Frontal cortex (tissue), 4 donors: ENCODE measurements around the gene TNRC18. TPM values are rescaled to one million over a fixed set of nuclear protein-coding genes. Genes with fewer than 3 reads are reported as not detected.
"Not testable (repeated sequence)": the region's sequence is repeated elsewhere in the genome, so short reads cannot be mapped to it uniquely, and the experiment has no call there.

Source experiments
- DNase-seq, 2 donors: peaks; one replicate each; pipeline ENCODE4 v3.0.0; 2012; ENCODE audit warnings: low spot score in 2 of 2
- FAIRE-seq: peaks from 2 replicates; lab custom pipeline; 2012; peaks lifted over from hg19 to GRCh38; lab: Jason Lieb, UNC
- total RNA-seq: library from RNA; depleted of rRNA; stranded (reverse); fragments of >200 nt; gene quantifications from one replicate; pipeline ENCODE4 v1.2.3, GENCODE V29; 2014
- donor health status: control.
- donor health status: control.
- donor health status: control.

Gene TNRC18
- 40.8 TPM for total RNA-seq

- peak; percentile 62 to 81 for DNase-seq
- FAIRE-seq = no peak
Measured at GRCh38 chr7:5423306-5423975, at the start of gene TNRC18. TSS of gene TNRC18 (minus strand) at chr7:5423834. CDS start at chr7:5421246, 2,588 bp downstream.

GRCh38 chr7:5472432-5473315, 49.0 kb upstream of the TNRC18 start:
- no peak for FAIRE-seq
- no peak for DNase-seq

GRCh38 chr7:5471623-5472022, 48.0 kb upstream of the TNRC18 start:
- FAIRE-seq = not testable (repeated sequence)

GRCh38 chr7:5470816-5471215, 47.2 kb upstream of the TNRC18 start:
- DNase-seq = no peak
- no peak for FAIRE-seq

More at GRCh38 chr7:5471623-5472022, 48.0 kb upstream of the TNRC18 start:
- DNase-seq = not testable (repeated sequence)

- FAIRE-seq (no peak), DNase-seq (no peak)
Measured at GRCh38 chr7:5470167-5470532, 46.5 kb upstream of the TNRC18 start.

- no peak for DNase-seq
- no peak for FAIRE-seq
Measured at GRCh38 chr7:5469375-5470166, 45.9 kb upstream of the TNRC18 start.

- FAIRE-seq (no peak), DNase-seq (no peak)
Measured at GRCh38 chr7:5467645-5468044, 44.0 kb upstream of the TNRC18 start.

- DNase-seq (no peak), FAIRE-seq (no peak)
Measured at GRCh38 chr7:5466551-5466950, 42.9 kb upstream of the TNRC18 start.

GRCh38 chr7:5463031-5463430, 39.4 kb upstream of the TNRC18 start:
- DNase-seq = no peak

GRCh38 chr7:5462216-5462615, 38.6 kb upstream of the TNRC18 start:
- DNase-seq (no peak), FAIRE-seq (no peak)

More at GRCh38 chr7:5463031-5463430, 39.4 kb upstream of the TNRC18 start:
- no peak for FAIRE-seq

- no peak for FAIRE-seq
- DNase-seq = no peak
Measured at GRCh38 chr7:5458921-5459480, 35.4 kb upstream of the TNRC18 start.

- FAIRE-seq = no peak
- no peak for DNase-seq
Measured at GRCh38 chr7:5457245-5457735, 33.7 kb upstream of the TNRC18 start.

- DNase-seq (no peak), FAIRE-seq (no peak)
Measured at GRCh38 chr7:5456409-5456808, 32.8 kb upstream of the TNRC18 start.

GRCh38 chr7:5455581-5456219, 32.1 kb upstream of the TNRC18 start:
- DNase-seq (no peak), FAIRE-seq (no peak)

GRCh38 chr7:5455175-5455574, 31.5 kb upstream of the TNRC18 start:
- DNase-seq (no peak), FAIRE-seq (no peak)

GRCh38 chr7:5454485-5454884, 30.9 kb upstream of the TNRC18 start:
- DNase-seq (no peak), FAIRE-seq (no peak)

- DNase-seq (no peak), FAIRE-seq (no peak)
Measured at GRCh38 chr7:5453566-5454075, 30.0 kb upstream of the TNRC18 start.

- FAIRE-seq (no peak), DNase-seq (no peak)
Measured at GRCh38 chr7:5452937-5453540, 29.4 kb upstream of the TNRC18 start.

- DNase-seq (no peak), FAIRE-seq (no peak)
Measured at GRCh38 chr7:5452470-5452899, 28.9 kb upstream of the TNRC18 start.
